Fibroblast of mammary gland (primary cell): ENCODE data around the gene KIF26A.

Source experiments
- DNase-seq: peaks from one replicate; pipeline ENCODE4 v3.0.0-alpha.2; 2010; ENCODE audit warnings: low read depth
- H3K4me3 ChIP-seq: 2 replicates; pipeline ENCODE4 v1.5.1; 2011; ENCODE audit warnings: low read depth, mild to moderate bottlenecking, low read length, moderate library complexity; ENCODE audit not compliant: control insufficient read depth
- TF ChIP-seq, protein P1 (sequence below): conservative IDR thresholded peaks from 2 replicates; pipeline ENCODE4 v1.5.1; 2011; ENCODE audit warnings: low read depth, low read length, inconsistent platforms; ENCODE audit not compliant: control insufficient read depth, insufficient read depth

Gene KIF26A

GRCh38 chr14:104226421-104227383 is 88.3 kb downstream of the KIF26A start:
- no peak for DNase-seq
- TF ChIP-seq, protein P1, sequence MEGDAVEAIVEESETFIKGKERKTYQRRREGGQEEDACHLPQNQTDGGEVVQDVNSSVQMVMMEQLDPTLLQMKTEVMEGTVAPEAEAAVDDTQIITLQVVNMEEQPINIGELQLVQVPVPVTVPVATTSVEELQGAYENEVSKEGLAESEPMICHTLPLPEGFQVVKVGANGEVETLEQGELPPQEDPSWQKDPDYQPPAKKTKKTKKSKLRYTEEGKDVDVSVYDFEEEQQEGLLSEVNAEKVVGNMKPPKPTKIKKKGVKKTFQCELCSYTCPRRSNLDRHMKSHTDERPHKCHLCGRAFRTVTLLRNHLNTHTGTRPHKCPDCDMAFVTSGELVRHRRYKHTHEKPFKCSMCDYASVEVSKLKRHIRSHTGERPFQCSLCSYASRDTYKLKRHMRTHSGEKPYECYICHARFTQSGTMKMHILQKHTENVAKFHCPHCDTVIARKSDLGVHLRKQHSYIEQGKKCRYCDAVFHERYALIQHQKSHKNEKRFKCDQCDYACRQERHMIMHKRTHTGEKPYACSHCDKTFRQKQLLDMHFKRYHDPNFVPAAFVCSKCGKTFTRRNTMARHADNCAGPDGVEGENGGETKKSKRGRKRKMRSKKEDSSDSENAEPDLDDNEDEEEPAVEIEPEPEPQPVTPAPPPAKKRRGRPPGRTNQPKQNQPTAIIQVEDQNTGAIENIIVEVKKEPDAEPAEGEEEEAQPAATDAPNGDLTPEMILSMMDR: no peak
- H3K4me3 ChIP-seq: no peak overlapping the region

- no peak for DNase-seq
- no peak overlapping the region for H3K4me3 ChIP-seq
Observed at GRCh38 chr14:104227806-104228205, 89.4 kb downstream of the KIF26A start.

DNA sequence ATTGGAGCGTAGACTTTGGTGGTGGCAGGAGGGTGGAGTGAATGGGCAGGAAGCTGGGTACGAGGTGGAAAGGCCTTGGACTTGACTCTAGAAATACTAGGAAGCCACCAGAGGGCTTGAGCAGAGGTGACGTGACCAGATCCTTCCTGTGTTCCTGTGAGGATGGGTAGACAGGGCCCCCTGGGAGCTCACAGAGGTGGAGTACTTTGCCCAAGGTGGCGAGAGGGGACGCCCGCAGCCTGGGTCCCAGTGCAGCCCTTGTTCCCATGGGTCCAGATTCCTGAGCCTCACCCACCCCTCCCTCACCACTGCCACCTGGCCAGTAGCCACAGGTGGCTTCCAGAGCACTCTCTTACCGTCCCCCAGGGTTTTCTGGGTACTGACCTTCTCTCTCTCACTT is 89.8 kb downstream of the KIF26A start:
- no peak for DNase-seq
- no peak overlapping the region for H3K4me3 ChIP-seq
- TF ChIP-seq, protein P1: no peak

More at GRCh38 chr14:104227806-104228205, 89.4 kb downstream of the KIF26A start:
- TF ChIP-seq, protein P1: no peak

- DNase-seq: no peak
- no peak overlapping the region for H3K4me3 ChIP-seq
- TF ChIP-seq, protein P1: no peak
Observed at GRCh38 chr14:104228716-104229533, 90.5 kb downstream of the KIF26A start.

DNA sequence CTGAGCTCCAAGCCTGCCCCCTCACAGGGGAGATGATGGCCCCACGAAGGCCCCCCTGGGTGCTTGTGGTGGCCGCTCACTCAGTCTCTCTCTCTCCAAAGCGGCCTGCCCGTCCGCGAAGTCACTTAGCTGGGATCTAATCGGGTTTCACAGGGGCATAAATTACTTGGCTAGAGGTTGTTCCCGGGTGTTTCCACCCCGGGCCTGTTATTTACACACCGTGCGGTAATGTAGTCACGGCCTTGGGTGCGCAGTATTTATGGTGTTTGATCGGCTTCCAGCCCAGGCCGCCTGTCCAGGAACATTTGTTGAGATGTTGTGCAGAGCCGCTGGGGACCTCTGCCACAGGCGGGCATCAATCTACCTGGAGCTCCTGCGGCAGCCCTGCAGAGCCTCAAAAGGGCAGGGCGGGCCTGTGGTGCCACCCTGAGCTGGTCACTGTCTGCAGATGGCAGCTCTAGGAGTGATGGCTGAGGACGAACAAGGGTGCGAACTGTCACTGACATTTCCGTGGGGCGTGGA is 91.2 kb downstream of the KIF26A start:
- TF ChIP-seq, protein P1: no peak
- no peak overlapping the region for H3K4me3 ChIP-seq
- DNase-seq: no peak

GRCh38 chr14:104230119-104230815 is 91.9 kb downstream of the KIF26A start:
- H3K4me3 ChIP-seq: no peak overlapping the region
- TF ChIP-seq, protein P1: no peak
- DNase-seq: no peak
